Measurements from ENCODE around the gene RMND1. TPM values are rescaled to one million over a fixed set of nuclear protein-coding genes. Genes with fewer than 3 reads are reported as not detected.

RMND1 gene
- polyA plus RNA-seq, 3 donors = 5.7 to 6.7 (median 6.6) TPM

GRCh38 chr6:151478670-151479069 is 26.7 kb upstream of the RMND1 start:
- no peak for DNase-seq
- H3K27me3 ChIP-seq (ENCODE audit: control insufficient read depth in 2 of 2, insufficient read depth in 2 of 2, low read length in 2 of 2) = no peaks in the 10 kb centered on the region
- no peak for TF ChIP-seq CTCF (IDR thresholded peaks at IDR 0.05)
- H3K9ac ChIP-seq (ENCODE audit: insufficient read depth, low read length, poor library complexity, severe bottlenecking) = no peak overlapping the region
- Mint-ChIP-seq H3K27ac (no peak overlapping the region), H3K4me3 (no peak overlapping the region), H3K27me3 (ENCODE audit: low read depth in 3 of 3) (no peaks in the 10 kb centered on the region), H3K36me3 (no peaks in the 10 kb centered on the region), H3K4me1 (peaks cover 43% of the 10 kb centered on the region), H3K9me3 (peaks cover 0 to 5% (median 0%) of the 10 kb centered on the region in 7 donors)
- H4K20me1 ChIP-seq (ENCODE audit: insufficient read depth, low read length) = no peaks in the 10 kb centered on the region
- H3K36me3 ChIP-seq (replicated peaks in 1 of 2; ENCODE audit: control insufficient read depth in 1 of 2, insufficient read depth in 2 of 2, low read length in 2 of 2) = no peaks in the 10 kb centered on the region
- no peaks in the 10 kb centered on the region for H3K79me2 ChIP-seq (ENCODE audit: insufficient read depth, low read length)
- intact Hi-C loops (cut with micrococcal nuclease) = no loop called here
- no peak overlapping the region for H3K27ac ChIP-seq (ENCODE audit: low read depth in 1 of 2, low read length in 2 of 2)
- H3K9me3 ChIP-seq (replicated peaks in 1 of 2; ENCODE audit: control insufficient read depth in 1 of 2, insufficient read depth in 1 of 2, low read length in 2 of 2) = no peaks in the 10 kb centered on the region
- WGBS (ENCODE audit: insufficient coverage) = no CpG with 5 or more reads among the region's 6 CpGs
- no peak overlapping the region for H3K4me3 ChIP-seq (replicated peaks in 1 of 3; ENCODE audit: low read depth in 2 of 3, low read length in 3 of 3)
- H2AFZ ChIP-seq (ENCODE audit: insufficient read depth, low read depth, low read length, poor library complexity, severe bottlenecking) = no peak overlapping the region
- peaks cover 33 to 49% of the 10 kb centered on the region in 2 donors for H3K4me1 ChIP-seq (ENCODE audit: control insufficient read depth in 1 of 2, insufficient read depth in 2 of 2, low read length in 2 of 2)
- H3K4me2 ChIP-seq (replicated peaks; ENCODE audit: extremely low read depth, low read length, poor library complexity, severe bottlenecking) = no peak overlapping the region

GRCh38 chr6:151477726-151478125 is 25.8 kb upstream of the RMND1 start:
- H3K9me3 Mint-ChIP-seq = peaks cover 0 to 5% (median 0%) of the 10 kb centered on the region in 7 donors
- Histone ChIP-seq H3K27ac (ENCODE audit: low read depth in 1 of 2, low read length in 2 of 2) (no peak overlapping the region), H3K4me2 (replicated peaks; ENCODE audit: extremely low read depth, low read length, poor library complexity, severe bottlenecking) (no peak overlapping the region), H3K79me2 (ENCODE audit: insufficient read depth, low read length) (no peaks in the 10 kb centered on the region), H4K20me1 (ENCODE audit: insufficient read depth, low read length) (no peaks in the 10 kb centered on the region), H3K4me3 (replicated peaks in 1 of 3; ENCODE audit: low read depth in 2 of 3, low read length in 3 of 3) (no peak overlapping the region), H3K36me3 (replicated peaks in 1 of 2; ENCODE audit: control insufficient read depth in 1 of 2, insufficient read depth in 2 of 2, low read length in 2 of 2) (no peaks in the 10 kb centered on the region), H2AFZ (ENCODE audit: insufficient read depth, low read depth, low read length, poor library complexity, severe bottlenecking) (no peak overlapping the region), H3K9me3 (replicated peaks in 1 of 2; ENCODE audit: control insufficient read depth in 1 of 2, insufficient read depth in 1 of 2, low read length in 2 of 2) (no peaks in the 10 kb centered on the region), H3K9ac (ENCODE audit: insufficient read depth, low read length, poor library complexity, severe bottlenecking) (no peak overlapping the region), H3K27me3 (ENCODE audit: control insufficient read depth in 2 of 2, insufficient read depth in 2 of 2, low read length in 2 of 2) (no peaks in the 10 kb centered on the region), H3K4me1 (ENCODE audit: control insufficient read depth in 1 of 2, insufficient read depth in 2 of 2, low read length in 2 of 2) (peaks cover 24 to 39% of the 10 kb centered on the region in 2 donors)
- peaks cover 37% of the 10 kb centered on the region for H3K4me1 Mint-ChIP-seq
- no peak for TF ChIP-seq CTCF (IDR thresholded peaks at IDR 0.05)
- DNase-seq = no peak
- 96% methylated on average over 10 of the region's 12 CpGs for WGBS (ENCODE audit: insufficient coverage)
- intact Hi-C loops (cut with micrococcal nuclease) = loop anchor here in 1 of 2 donors (2.0 kb wide), 1 partner anchor 17 kb away; the partner anchor contains the start of gene CCDC170
- no peak overlapping the region for H3K27ac Mint-ChIP-seq
- H3K4me3 Mint-ChIP-seq = no peak overlapping the region
- H3K27me3 Mint-ChIP-seq (ENCODE audit: low read depth in 3 of 3) = no peaks in the 10 kb centered on the region
- no peaks in the 10 kb centered on the region for H3K36me3 Mint-ChIP-seq
